HFF-Myc (cell line): ENCODE measurements around the gene RNLS.

Experiments
- DNase-seq: peaks from one replicate; pipeline ENCODE4 v3.0.0-alpha.2; 2011; ENCODE audit warnings: low read depth; ENCODE audit errors: extremely low read depth
- H3K4me3 ChIP-seq: replicated peaks from 2 replicates; pipeline ENCODE4 v1.5.1; 2011; ENCODE audit warnings: low read depth, mild to moderate bottlenecking, control low read depth, low read length
- CTCF ChIP-seq: IDR thresholded peaks from 2 replicates; pipeline ENCODE4 v1.5.1; 2012; ENCODE audit warnings: mild to moderate bottlenecking, low read depth, low read length, control low read depth; ENCODE audit errors: missing control alignments

Gene RNLS

GRCh38 chr10:88409824-88410223 lies 173.3 kb downstream of the RNLS start:
- no peak for TF ChIP-seq CTCF
- H3K4me3 ChIP-seq, result no peak overlapping the region
- no peak for DNase-seq

DNA sequence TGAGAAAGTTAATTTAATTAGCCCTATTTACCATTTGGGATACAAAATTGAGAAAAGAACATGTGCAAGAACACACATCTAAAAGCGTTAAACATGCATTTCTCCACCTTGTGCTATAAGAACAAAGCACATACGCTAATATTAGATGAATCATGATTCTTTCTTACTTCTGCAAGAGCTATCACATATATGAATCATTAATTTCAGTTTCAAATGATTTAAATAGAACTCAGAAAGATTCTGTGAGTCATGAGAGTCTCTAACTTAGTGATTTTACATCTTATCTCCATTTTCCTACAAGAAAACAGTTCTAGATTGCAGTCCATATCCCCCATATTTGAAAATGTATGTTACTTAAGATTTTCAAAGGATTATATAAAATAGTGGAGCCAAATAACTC lies 173.9 kb downstream of the RNLS start:
- TF ChIP-seq CTCF, result no peak
- DNase-seq, result no peak
- no peak overlapping the region for H3K4me3 ChIP-seq

GRCh38 chr10:88408096-88408495 lies 175.0 kb downstream of the RNLS start:
- H3K4me3 ChIP-seq, result no peak overlapping the region
- no peak for DNase-seq
- no peak for TF ChIP-seq CTCF

GRCh38 chr10:88404133-88404532 lies 179.0 kb downstream of the RNLS start:
- no peak for DNase-seq
- no peak overlapping the region for H3K4me3 ChIP-seq
- no peak for TF ChIP-seq CTCF

GRCh38 chr10:88401671-88402347 lies 181.3 kb downstream of the RNLS start:
- no peak for DNase-seq
- TF ChIP-seq CTCF, result no peak
- H3K4me3 ChIP-seq, result no peak overlapping the region

DNA sequence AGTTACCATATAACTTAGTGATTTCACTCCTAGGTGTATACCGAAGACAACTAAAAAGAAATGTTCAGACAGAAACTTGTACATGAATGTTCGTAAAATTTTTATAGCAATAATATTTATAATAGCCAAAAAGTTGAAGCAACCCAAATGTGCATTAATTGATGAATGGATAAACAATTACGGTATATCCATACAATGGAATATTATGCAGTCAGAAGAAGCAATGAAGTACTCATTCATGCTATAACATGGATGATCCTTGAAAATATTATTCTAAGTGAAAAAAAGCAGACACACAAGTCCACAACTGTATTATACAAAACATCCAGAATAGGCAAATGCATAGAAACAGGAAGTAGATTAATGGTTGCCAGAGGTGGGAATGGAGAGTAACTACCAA lies 183.9 kb downstream of the RNLS start:
- no peak for DNase-seq
- no peak for TF ChIP-seq CTCF
- H3K4me3 ChIP-seq, result no peak overlapping the region

DNA sequence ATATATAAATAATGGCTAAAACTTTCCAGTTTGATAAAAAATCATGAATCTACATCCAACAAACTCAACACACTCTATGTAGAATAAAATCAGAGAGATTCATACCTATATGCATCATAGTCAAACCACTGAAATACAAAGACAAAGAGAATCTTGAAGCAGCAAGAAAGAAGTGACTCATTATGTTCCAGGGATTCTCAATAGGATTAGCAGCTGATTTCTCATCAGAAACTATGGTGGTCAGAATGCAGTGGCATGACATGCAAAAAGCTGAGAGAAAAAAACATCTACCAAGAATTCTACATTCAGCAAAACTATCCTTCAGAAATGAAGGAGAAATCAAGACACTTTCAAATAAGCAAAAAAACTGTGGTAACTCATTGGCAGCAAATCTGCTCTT lies 187.4 kb downstream of the RNLS start:
- DNase-seq, result no peak
- no peak overlapping the region for H3K4me3 ChIP-seq
- no peak for TF ChIP-seq CTCF
